IMR-90 (cell line): ENCODE data around the gene ACTMAP. TPM values are rescaled to one million over a fixed set of nuclear protein-coding genes. Genes with fewer than 3 reads are reported as not detected.

Experiments
- ATAC-seq: fragments of 200-7000 bp; cut with Tn5 transposase; 2 replicates; pipeline ENCODE4 v1.9.1; 2020; ENCODE audit warnings: low read depth, mild to moderate bottlenecking, moderate library complexity
- BruUV-seq: library from RNA; stranded (reverse); fragments of 400-500 nt; replicated peaks from 2 replicates; lab custom pipeline; 2021; lab: Mats Ljungman, UMichigan
- CTCF ChIA-PET: fragments of 300-600 bp; formaldehyde crosslinking; extraction: SDS; loops from one replicate; lab custom pipeline; 2021; ENCODE audit warnings: antibody characterized with exemption; lab: Yijun Ruan, JAX
- POLR2A ChIA-PET: fragments of 300-600 bp; sonication (Branson Sonifier 250); formaldehyde crosslinking; loops from one replicate; lab custom pipeline; 2022; ENCODE audit warnings: antibody characterized with exemption; ENCODE audit not compliant: unreplicated experiment; lab: Charles Lee
- DNase-seq: peaks from one replicate; pipeline ENCODE4 v3.0.0; 2013
- H2AFZ ChIP-seq: replicated peaks from 2 replicates; pipeline ENCODE3; 2013; ENCODE audit warnings: low read length, mild to moderate bottlenecking; ENCODE audit not compliant: poor library complexity
- H2AK5ac ChIP-seq: 2 replicates; pipeline ENCODE4 v1.6.1; 2013; ENCODE audit warnings: low read depth, low read length, inconsistent platforms
- H2AK9ac ChIP-seq: replicated peaks from 2 replicates; pipeline ENCODE3; 2013; ENCODE audit warnings: mild to moderate bottlenecking, low read depth, low read length, moderate library complexity; ENCODE audit not compliant: poor library complexity
- H2BK120ac ChIP-seq: 2 replicates; pipeline ENCODE4 v1.6.1; 2013; ENCODE audit warnings: low read depth, low read length, inconsistent platforms
- H2BK15ac ChIP-seq: 3 replicates; pipeline ENCODE4 v1.6.1; 2013; ENCODE audit warnings: low read depth, low read length, inconsistent platforms
- H2BK20ac ChIP-seq: 2 replicates; pipeline ENCODE4 v1.6.1; 2013; ENCODE audit warnings: low read depth, mild to moderate bottlenecking, inconsistent platforms, low read length, moderate library complexity
- H2BK5ac ChIP-seq: 2 replicates; pipeline ENCODE4 v1.6.1; 2013; ENCODE audit warnings: mild to moderate bottlenecking, low read depth, low read length, inconsistent platforms; ENCODE audit not compliant: poor library complexity, severe bottlenecking
- H3K14ac ChIP-seq: replicated peaks from 2 replicates; pipeline ENCODE4 v1.6.1; 2013; ENCODE audit warnings: low read depth, low read length, inconsistent platforms
- H3K18ac ChIP-seq: 2 replicates; pipeline ENCODE4 v1.6.1; 2013; ENCODE audit warnings: low read depth, low read length, control low read depth
- H3K23ac ChIP-seq: 2 replicates; pipeline ENCODE4 v1.6.1; 2013; ENCODE audit warnings: low read depth, low read length, inconsistent platforms
- H3K27ac ChIP-seq: 2 replicates; pipeline ENCODE4 v1.5.1; 2013; ENCODE audit warnings: mild to moderate bottlenecking, control low read depth, low read length; ENCODE audit not compliant: insufficient read depth
- H3K27me3 ChIP-seq: 2 replicates; pipeline ENCODE4 v1.6.1; 2013; ENCODE audit warnings: low read length; ENCODE audit not compliant: control insufficient read depth, insufficient read depth
- H3K36me3 ChIP-seq: 2 replicates; pipeline ENCODE4 v1.6.1; 2013; ENCODE audit warnings: low read length, mixed read lengths; ENCODE audit not compliant: control insufficient read depth, insufficient read depth
- H3K4ac ChIP-seq: 2 replicates; pipeline ENCODE4 v1.6.1; 2013; ENCODE audit warnings: low read depth, low read length, inconsistent platforms
- H3K4me1 ChIP-seq: 2 replicates; pipeline ENCODE4 v1.6.1; 2013; ENCODE audit warnings: low read length, mixed read lengths; ENCODE audit not compliant: control insufficient read depth, insufficient read depth
- H3K4me2 ChIP-seq: 2 replicates; pipeline ENCODE4 v1.6.1; 2013; ENCODE audit warnings: low read depth, mild to moderate bottlenecking, control low read depth, low read length, moderate library complexity
- H3K4me3 ChIP-seq: 2 replicates; pipeline ENCODE4 v1.5.1; 2013; ENCODE audit warnings: low read depth, mild to moderate bottlenecking, control low read depth, low read length, moderate library complexity; ENCODE audit not compliant: insufficient read depth
- H3K56ac ChIP-seq: 2 replicates; pipeline ENCODE4 v1.6.1; 2013; ENCODE audit warnings: low read length, inconsistent platforms; ENCODE audit not compliant: insufficient read depth; ENCODE audit errors: extremely low read depth
- H3K79me1 ChIP-seq, 2 experiments: 2 replicates each; pipeline ENCODE4 v1.6.1; 2013; ENCODE audit warnings: low read length in 2 of 2, inconsistent platforms in 1 of 2, low read depth in 1 of 2
- H3K9ac ChIP-seq: 2 replicates; pipeline ENCODE4 v1.6.1; 2013; ENCODE audit warnings: low read depth, low read length, control low read depth
- H3K9me1 ChIP-seq: 2 replicates; pipeline ENCODE4 v1.6.1; 2013; ENCODE audit warnings: low read length, inconsistent platforms; ENCODE audit not compliant: insufficient read depth
- H3K9me3 ChIP-seq: 2 replicates; pipeline ENCODE4 v1.6.1; 2013; ENCODE audit warnings: low read length; ENCODE audit not compliant: control insufficient read depth, insufficient read depth
- H4K20me1 ChIP-seq: 2 replicates; pipeline ENCODE4 v1.6.1; 2013; ENCODE audit warnings: low read length, inconsistent platforms; ENCODE audit not compliant: insufficient read depth
- H4K5ac ChIP-seq: 2 replicates; pipeline ENCODE4 v1.6.1; 2013; ENCODE audit warnings: mild to moderate bottlenecking, low read depth, low read length, control low read depth
- H4K8ac ChIP-seq, 2 experiments: 2 replicates each; pipeline ENCODE4 v1.6.1; 2013; ENCODE audit warnings: low read depth in 2 of 2, low read length in 2 of 2, control low read depth in 1 of 2, inconsistent platforms in 1 of 2
- H4K91ac ChIP-seq: 2 replicates; pipeline ENCODE4 v1.6.1; 2013; ENCODE audit warnings: low read depth, low read length, inconsistent platforms; ENCODE audit not compliant: insufficient read depth
- CTCF ChIP-seq: conservative IDR thresholded peaks from 2 replicates; pipeline ENCODE4 v1.5.1; 2012; ENCODE audit warnings: mild to moderate bottlenecking, low read depth, low read length, improper control_type of control experiment
- FOS ChIP-seq: fragments of 150-350 bp; IDR thresholded peaks from 2 replicates; pipeline ENCODE4 v1.6.1; 2016; ENCODE audit warnings: low read depth, low read length
- RAD21 ChIP-seq: IDR thresholded peaks from 2 replicates; pipeline ENCODE4 v1.6.1; 2012; ENCODE audit warnings: low read length, improper control_type of control experiment
- RCOR1 ChIP-seq: IDR thresholded peaks from 2 replicates; pipeline ENCODE4 v1.6.1; 2012; ENCODE audit warnings: mild to moderate bottlenecking, low read length, improper control_type of control experiment; ENCODE audit not compliant: insufficient replicate concordance
- SMC3 ChIP-seq: fragments of 150-350 bp; IDR thresholded peaks from 2 replicates; pipeline ENCODE4 v1.6.1; 2016; ENCODE audit warnings: low read depth, mild to moderate bottlenecking, antibody characterized with exemption, low read length, moderate library complexity
- USF2 ChIP-seq: fragments of 150-350 bp; IDR thresholded peaks from 2 replicates; pipeline ENCODE4 v1.6.1; 2017; ENCODE audit warnings: mild to moderate bottlenecking, antibody characterized with exemption, low read length, low read depth
- WGBS, 2 experiments: methylation state at CpG; one replicate each; pipeline versions ENCODE4 v1.1.5 to v1.1.7; 2013; ENCODE audit warnings: missing lambda C conversion rate in 2 of 2; ENCODE audit not compliant: insufficient read length in 1 of 2; ENCODE audit errors: extremely low coverage in 2 of 2; 5-methylcytosine and 5-hydroxymethylcytosine counted together
- dilution Hi-C: fragments of 300-500 bp; cut with HindIII; formaldehyde crosslinking; loops from one replicate; pipeline ENCODE4 v1.14.3; 2018; ENCODE audit warnings: low sequenced_read_pairs; ENCODE audit not compliant: unreplicated experiment
- in situ Hi-C: fragments of 300-500 bp; cut with MboI; formaldehyde crosslinking; loops from 3 replicates; pipeline ENCODE4 v1.14.3; 2019; ENCODE audit warnings: low sequenced_read_pairs, inconsistent platforms, mixed read lengths
- intact Hi-C: fragments of 100-400 bp; cut with micrococcal nuclease; formaldehyde crosslinking; loops from 2 replicates; pipeline ENCODE4 v1.10.0; 2022
- polyA plus RNA-seq, 3 experiments: library from polyadenylated mRNA; depleted of rRNA; stranded (reverse); fragments of >200 nt; gene quantifications; 2 replicates each; pipeline ENCODE4 v1.2.3, GENCODE V29; 2012; ENCODE audit warnings: low replicate concordance in 1 of 3
- total RNA-seq: library from RNA; depleted of rRNA; stranded (reverse); fragments of >200 nt; gene quantifications from 2 replicates; pipeline ENCODE4 v1.2.3, GENCODE V29; 2012

ACTMAP gene
- total and polyA plus RNA-seq, 2 of the 4 experiments (the other 2 are of a cell fraction): 0.54 to 5.4 TPM

GRCh38 chr19:40709817-40710216 lies 40.5 kb downstream of the ACTMAP start:
- intact Hi-C loops (no loop called here), in situ Hi-C loops (no loop called here), dilution Hi-C loops (no loop called here)
- Histone ChIP-seq H2AFZ (no peak overlapping the region), H3K36me3 (peaks cover 28% of the 10 kb centered on the region), H3K9me1 (0 out of 2 replicates have a peak, but pooled peaks cover 2% of the 10 kb centered on the region), H4K20me1 (no peaks in the 10 kb centered on the region), H3K4me1 (peaks cover 3% of the 10 kb centered on the region; the same call in 1 of the 2 replicates), H2AK5ac (no peak overlapping the region), H3K18ac (no peak overlapping the region), H2AK9ac (no peak overlapping the region), H3K4ac (no peak overlapping the region), H3K9me3 (no peaks in the 10 kb centered on the region), H3K79me1 (peaks cover 15 to 23% of the 10 kb centered on the region in 2 experiments; a peak in 3 of 4 replicates), H3K27me3 (no peaks in the 10 kb centered on the region), H3K4me2 (no peak overlapping the region), H2BK15ac (no peak overlapping the region), H4K91ac (no peak overlapping the region), H3K27ac (no peak overlapping the region), H2BK20ac (no peak overlapping the region), H2BK120ac (no peak overlapping the region), H3K23ac (no peak overlapping the region), H2BK5ac (no peak overlapping the region), H3K56ac (no peak overlapping the region), H3K9ac (no peak overlapping the region), H3K14ac (no peak overlapping the region), H4K5ac (no peak overlapping the region), H3K4me3 (no peak overlapping the region), H4K8ac (no peak overlapping the region)
- no peak for TF ChIP-seq SMC3
- TF ChIP-seq USF2: no peak
- TF ChIP-seq CTCF: no peak
- no peak for TF ChIP-seq RCOR1
- TF ChIP-seq RAD21: no peak
- no peak for TF ChIP-seq FOS
- DNase-seq: no peak
- WGBS, 2 experiments: 100% methylated on average over 4 of the region's 5 CpGs; no CpG with 5 or more reads in 1 of the 2 experiments
- ATAC-seq: no peak
- no TSS peak for BruUV-seq
- ChIA-PET POLR2A (no interaction called here), CTCF (no interaction called here)
